ENCODE measurements around the gene INHA. TPM values are rescaled to one million over a fixed set of nuclear protein-coding genes. Genes with fewer than 3 reads are reported as not detected.

INHA gene, protein sequence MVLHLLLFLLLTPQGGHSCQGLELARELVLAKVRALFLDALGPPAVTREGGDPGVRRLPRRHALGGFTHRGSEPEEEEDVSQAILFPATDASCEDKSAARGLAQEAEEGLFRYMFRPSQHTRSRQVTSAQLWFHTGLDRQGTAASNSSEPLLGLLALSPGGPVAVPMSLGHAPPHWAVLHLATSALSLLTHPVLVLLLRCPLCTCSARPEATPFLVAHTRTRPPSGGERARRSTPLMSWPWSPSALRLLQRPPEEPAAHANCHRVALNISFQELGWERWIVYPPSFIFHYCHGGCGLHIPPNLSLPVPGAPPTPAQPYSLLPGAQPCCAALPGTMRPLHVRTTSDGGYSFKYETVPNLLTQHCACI
- under 1 TPM in 2 of 4 donors, not detected in 2; 0.45 to 0.75 TPM for total RNA-seq

DNA sequence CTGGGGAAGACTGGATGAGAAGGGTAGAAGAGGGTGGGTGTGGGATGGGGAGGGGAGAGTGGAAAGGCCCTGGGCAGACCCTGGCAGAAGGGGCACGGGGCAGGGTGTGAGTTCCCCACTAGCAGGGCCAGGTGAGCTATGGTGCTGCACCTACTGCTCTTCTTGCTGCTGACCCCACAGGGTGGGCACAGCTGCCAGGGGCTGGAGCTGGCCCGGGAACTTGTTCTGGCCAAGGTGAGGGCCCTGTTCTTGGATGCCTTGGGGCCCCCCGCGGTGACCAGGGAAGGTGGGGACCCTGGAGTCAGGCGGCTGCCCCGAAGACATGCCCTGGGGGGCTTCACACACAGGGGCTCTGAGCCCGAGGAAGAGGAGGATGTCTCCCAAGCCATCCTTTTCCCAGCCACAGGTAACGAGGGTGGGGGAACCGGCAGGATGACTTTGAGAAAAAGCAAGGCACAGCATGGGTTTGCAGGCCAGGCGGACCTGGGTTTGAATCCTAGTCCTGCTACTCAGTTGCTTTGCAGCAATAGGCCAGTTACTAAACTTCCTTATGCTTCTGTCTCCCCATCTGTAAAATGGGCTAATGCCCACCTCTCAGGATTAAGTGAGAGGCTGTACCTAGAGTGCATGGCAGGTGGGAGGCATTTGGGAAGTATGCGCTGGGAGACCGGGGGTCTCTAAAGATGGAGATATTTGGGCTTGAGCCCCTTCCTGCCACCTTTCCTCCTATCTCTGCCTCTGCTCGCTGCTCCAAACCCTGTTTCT is at the start of gene INHA:
Gene INHA (plus strand): TSS at position 74 of the 765 bp plus-strand sequence. CDS start 65 bp downstream, at position 139.
- Histone ChIP-seq H3K27me3 (peaks cover 0 to 28% (median 0%) of the 10 kb centered on the region in 4 donors), H3K4me1 (peaks cover 15 to 20% (median 16%) of the 10 kb centered on the region in 4 donors), H3K4me3 (peak within 1 kb of the TSS; percentile 73 to 87 (median 82)), H3K27ac (replicated peaks in 1 of 4) (peak within 1 kb of the TSS; percentile 86 to 91 (median 90)), H3K9me3 (no peaks in the 10 kb centered on the region), H3K36me3 (peaks cover 0 to 7% (median 3%) of the 10 kb centered on the region in 4 donors)
- 86% methylated on average over 13 of the region's 13 CpGs for WGBS
- TF ChIP-seq EP300 (IDR thresholded peaks at IDR 0.05), result no peak
- TF ChIP-seq POLR2A (IDR thresholded peaks at IDR 0.05; ENCODE audit: low read depth), result no peak
- TF ChIP-seq, protein P1, sequence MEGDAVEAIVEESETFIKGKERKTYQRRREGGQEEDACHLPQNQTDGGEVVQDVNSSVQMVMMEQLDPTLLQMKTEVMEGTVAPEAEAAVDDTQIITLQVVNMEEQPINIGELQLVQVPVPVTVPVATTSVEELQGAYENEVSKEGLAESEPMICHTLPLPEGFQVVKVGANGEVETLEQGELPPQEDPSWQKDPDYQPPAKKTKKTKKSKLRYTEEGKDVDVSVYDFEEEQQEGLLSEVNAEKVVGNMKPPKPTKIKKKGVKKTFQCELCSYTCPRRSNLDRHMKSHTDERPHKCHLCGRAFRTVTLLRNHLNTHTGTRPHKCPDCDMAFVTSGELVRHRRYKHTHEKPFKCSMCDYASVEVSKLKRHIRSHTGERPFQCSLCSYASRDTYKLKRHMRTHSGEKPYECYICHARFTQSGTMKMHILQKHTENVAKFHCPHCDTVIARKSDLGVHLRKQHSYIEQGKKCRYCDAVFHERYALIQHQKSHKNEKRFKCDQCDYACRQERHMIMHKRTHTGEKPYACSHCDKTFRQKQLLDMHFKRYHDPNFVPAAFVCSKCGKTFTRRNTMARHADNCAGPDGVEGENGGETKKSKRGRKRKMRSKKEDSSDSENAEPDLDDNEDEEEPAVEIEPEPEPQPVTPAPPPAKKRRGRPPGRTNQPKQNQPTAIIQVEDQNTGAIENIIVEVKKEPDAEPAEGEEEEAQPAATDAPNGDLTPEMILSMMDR (IDR thresholded peaks at IDR 0.05), result no peak
- TF ChIP-seq POLR2AphosphoS5 (IDR thresholded peaks at IDR 0.05), result no peak
- DNase-seq (ENCODE audit: extremely low spot score), result no peak
- intact Hi-C loops (cut with DNase I), result no loop called here

DNA sequence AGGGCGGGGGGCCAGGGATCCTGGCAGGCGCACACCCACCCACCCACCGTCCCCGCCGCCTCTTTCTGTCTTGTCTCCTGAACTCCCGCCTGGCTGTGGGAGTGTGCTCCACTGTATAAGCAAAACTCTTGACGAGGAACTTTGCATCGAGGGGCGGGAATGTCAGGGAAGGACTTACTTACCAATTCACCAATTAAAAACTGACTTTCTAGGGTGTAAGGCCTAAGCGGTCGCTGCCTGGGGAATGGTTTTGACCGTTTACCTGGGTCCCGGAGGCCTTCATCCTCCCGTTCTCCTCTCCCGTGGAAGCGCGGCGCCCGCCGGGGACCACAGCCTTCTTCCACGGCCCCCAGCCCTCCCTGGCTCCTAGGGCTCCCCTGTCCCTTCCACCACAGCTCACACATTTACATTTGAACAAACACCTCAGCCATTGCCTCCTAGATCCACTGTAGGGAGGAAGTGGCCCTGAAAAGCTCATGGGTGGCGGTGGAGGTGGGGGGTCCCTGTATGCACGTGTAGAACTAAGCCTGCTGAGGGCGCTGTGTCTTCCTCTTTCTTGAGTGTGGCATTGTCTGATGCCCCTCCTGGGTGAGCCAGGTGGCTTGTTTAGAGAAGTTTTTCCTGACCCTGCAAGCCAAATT is 49.0 kb upstream of the INHA start:
- DNase-seq (ENCODE audit: extremely low spot score), result no peak
- intact Hi-C loops (cut with DNase I), result no loop called here
- Histone ChIP-seq H3K36me3 (no peaks in the 10 kb centered on the region), H3K27me3 (peaks cover 0 to 63% (median 3%) of the 10 kb centered on the region in 4 donors), H3K27ac (replicated peaks in 1 of 4) (peak overlapping the region; percentile 81 to 89 (median 87)), H3K4me1 (peaks cover 27 to 40% (median 33%) of the 10 kb centered on the region in 4 donors), H3K4me3 (peak overlapping the region; percentile 48 to 57 (median 52)), H3K9me3 (no peaks in the 10 kb centered on the region)
- TF ChIP-seq, protein P1 (IDR thresholded peaks at IDR 0.05), result no peak
- no peak for TF ChIP-seq POLR2A (IDR thresholded peaks at IDR 0.05; ENCODE audit: low read depth)
- TF ChIP-seq EP300 (IDR thresholded peaks at IDR 0.05), result no peak
- TF ChIP-seq POLR2AphosphoS5 (IDR thresholded peaks at IDR 0.05), result peak in 1 of 2 donors; percentile 50
- 29% methylated on average over 23 of the region's 24 CpGs for WGBS

DNA sequence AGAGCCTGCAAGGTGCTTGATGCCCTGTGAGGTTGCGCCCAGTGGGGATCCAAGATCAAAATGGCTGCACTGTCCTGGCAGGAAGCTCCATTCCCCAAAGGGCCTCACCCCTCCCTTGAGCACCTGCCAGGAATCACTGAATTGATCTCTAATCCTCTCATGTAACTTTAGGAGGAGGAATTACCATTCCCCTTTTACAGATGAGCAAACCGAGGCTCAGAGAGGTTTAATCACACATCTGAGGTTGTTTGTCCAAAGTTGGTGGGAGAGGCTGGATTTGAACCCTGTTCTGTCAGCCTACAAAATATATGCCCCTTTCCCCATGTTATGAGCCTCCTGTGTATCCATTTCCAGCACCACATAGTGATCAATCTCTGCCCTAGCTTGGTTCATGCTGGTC is 47.3 kb upstream of the INHA start:
- Histone ChIP-seq H3K4me3 (no peak overlapping the region), H3K36me3 (no peaks in the 10 kb centered on the region), H3K4me1 (peaks cover 28 to 44% (median 37%) of the 10 kb centered on the region in 4 donors), H3K27me3 (peaks cover 0 to 69% (median 3%) of the 10 kb centered on the region in 4 donors), H3K27ac (replicated peaks in 1 of 4) (no peak overlapping the region), H3K9me3 (no peaks in the 10 kb centered on the region)
- WGBS, result 95% methylated on average over 2 of the region's 2 CpGs
- TF ChIP-seq EP300 (IDR thresholded peaks at IDR 0.05) (no peak), POLR2AphosphoS5 (IDR thresholded peaks at IDR 0.05) (no peak), POLR2A (IDR thresholded peaks at IDR 0.05; ENCODE audit: low read depth) (no peak)
- TF ChIP-seq, protein P1 (IDR thresholded peaks at IDR 0.05), result no peak
- intact Hi-C loops (cut with DNase I), result no loop called here
- DNase-seq (ENCODE audit: extremely low spot score), result no peak

DNA sequence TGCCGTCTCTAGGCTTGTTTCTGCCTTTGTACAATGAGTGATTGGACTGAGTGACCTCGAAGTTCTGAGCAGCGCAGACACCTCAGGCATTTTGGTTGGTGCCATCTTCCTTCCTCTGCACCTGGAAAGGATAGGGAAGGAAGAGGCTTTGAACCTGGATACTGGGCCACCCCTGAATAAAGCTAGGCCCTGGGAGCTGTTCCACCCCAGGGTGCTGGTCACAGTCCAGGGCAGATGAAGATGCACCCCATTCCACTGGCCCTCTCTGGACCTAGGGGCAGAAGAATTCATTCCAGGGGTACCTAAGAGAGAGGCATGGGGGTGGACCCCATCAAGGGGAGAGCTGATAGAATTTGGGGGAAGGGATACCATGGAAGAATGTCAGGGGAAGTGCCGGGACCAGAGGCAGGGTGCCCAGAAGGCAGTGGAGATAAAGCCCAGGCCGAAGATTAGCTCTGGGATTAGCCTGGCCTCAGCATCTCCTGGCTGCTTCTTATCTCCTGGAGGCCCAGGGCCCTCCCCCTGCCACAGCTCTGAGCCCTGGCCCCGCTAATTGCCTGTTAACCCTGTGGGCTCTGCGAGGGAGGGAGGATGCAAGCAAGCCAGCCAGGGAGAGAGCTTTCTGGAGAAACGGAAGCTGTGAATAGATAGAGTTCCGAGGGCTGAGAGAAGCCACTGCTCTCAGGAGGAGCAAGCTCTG is 46.4 kb upstream of the INHA start:
- DNase-seq (ENCODE audit: extremely low spot score), result no peak
- peaks cover 33 to 49% (median 43%) of the 10 kb centered on the region in 4 donors for H3K4me1 ChIP-seq
- no peaks in the 10 kb centered on the region for H3K36me3 ChIP-seq
- intact Hi-C loops (cut with DNase I), result no loop called here
- WGBS, result 66% methylated on average over 9 of the region's 9 CpGs
- H3K27ac ChIP-seq (replicated peaks in 1 of 4), result no peak overlapping the region
- no peaks in the 10 kb centered on the region for H3K9me3 ChIP-seq
- TF ChIP-seq POLR2AphosphoS5 (IDR thresholded peaks at IDR 0.05) (no peak), POLR2A (IDR thresholded peaks at IDR 0.05; ENCODE audit: low read depth) (no peak), EP300 (IDR thresholded peaks at IDR 0.05) (no peak)
- TF ChIP-seq, protein P1 (IDR thresholded peaks at IDR 0.05), result no peak
- H3K27me3 ChIP-seq, result peaks cover 0 to 64% (median 3%) of the 10 kb centered on the region in 4 donors
- H3K4me3 ChIP-seq, result no peak overlapping the region

All from esophagus muscularis mucosa (tissue), 4 donors.